ENCODE results near the gene MGMT. TPM values are rescaled to one million over a fixed set of nuclear protein-coding genes. Genes with fewer than 3 reads are reported as not detected.

The MGMT gene
- total and polyA plus RNA-seq, 9 of the 15 experiments (the other 6 are each of a cell fraction or from before 2014, with no cell fraction given) = 0.03 to 0.29 (median 0.11) TPM; not detected in 4

DNA sequence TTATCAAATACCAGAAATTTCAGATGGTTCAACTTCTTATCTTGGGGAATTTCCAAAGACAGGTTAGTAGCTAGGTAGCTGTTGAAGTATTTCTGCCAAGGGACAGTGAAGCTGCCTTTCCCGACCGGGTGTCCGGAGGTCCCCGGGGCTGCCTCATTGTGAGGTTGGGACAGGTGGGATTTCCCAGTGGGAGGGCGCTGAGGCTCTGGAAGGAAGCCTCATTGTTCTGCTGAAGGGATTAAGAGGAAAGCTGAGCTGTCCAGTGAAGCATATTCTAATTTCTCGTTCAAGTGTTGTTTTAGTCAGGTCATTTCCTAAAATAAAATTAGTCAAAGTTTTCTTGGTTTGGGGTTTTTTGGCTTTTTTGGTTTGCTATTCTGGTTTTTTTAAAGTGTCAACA is 244.2 kb downstream of the MGMT start:
- intact Hi-C loops (cut with micrococcal nuclease) (no loop called here), in situ Hi-C loops (cut with MboI) (no loop called here)
- Histone ChIP-seq H2AFZ (ENCODE audit: low read depth, low read length) (no peak overlapping the region), H4K20me1 (replicated peaks; ENCODE audit: control insufficient read depth, insufficient read depth, low read length) (no peaks in the 10 kb centered on the region), H3K9me1 (ENCODE audit: control insufficient read depth, insufficient read depth, low read length) (no peaks in the 10 kb centered on the region), H3K9ac (ENCODE audit: insufficient read depth in 1 of 2, low read depth in 2 of 2, low read length in 2 of 2) (no peak overlapping the region), H3K9me3 (replicated peaks; ENCODE audit: control insufficient read depth, insufficient read depth, low read depth, low read length) (no peaks in the 10 kb centered on the region), H3K4me1 (replicated peaks in 1 of 2; ENCODE audit: control insufficient read depth in 2 of 2, insufficient read depth in 2 of 2, low read length in 2 of 2) (no peaks in the 10 kb centered on the region), H3K27me3 (ENCODE audit: control insufficient read depth in 2 of 2, insufficient read depth in 2 of 2, low read length in 2 of 2) (peaks cover 0 to 31% of the 10 kb centered on the region in 2 experiments; a peak in 4 of 5 replicates), H3K27ac (ENCODE audit: extremely low read depth, low read depth, low read length) (no peak overlapping the region), H3K4me3 (no peak overlapping the region), H3K36me3 (ENCODE audit: control insufficient read depth, insufficient read depth, low read length) (no peaks in the 10 kb centered on the region), H3K79me2 (ENCODE audit: control insufficient read depth, insufficient read depth, low read length) (no peaks in the 10 kb centered on the region), H3K4me2 (ENCODE audit: insufficient read depth, low read length) (no peak overlapping the region)
- 0% methylated on average over 5 of the region's 6 CpGs for WGBS (ENCODE audit: insufficient coverage, low coverage, missing lambda C conversion rate)
- POLR2A ChIA-PET = no interaction called here
- FAIRE-seq (no peak), DNase-seq (ENCODE audit: extremely low read depth in 1 of 4, low spot score in 3 of 4) (no peak), ATAC-seq (no peak)
- CTCF ChIA-PET (ENCODE audit: low intra/inter-chr PET ratio) = no interaction called here
- no TSS peak for BruUV-seq (replicated peaks)
- TF ChIP-seq NEUROD1 (IDR thresholded peaks at IDR 0.05; ENCODE audit: borderline replicate concordance, low read depth, low read length, partially characterized antibody) = no peak

- H3K79me2 ChIP-seq (ENCODE audit: control insufficient read depth, insufficient read depth, low read length) = no peaks in the 10 kb centered on the region
- H2AFZ ChIP-seq (ENCODE audit: low read depth, low read length) = no peak overlapping the region
- in situ Hi-C loops (cut with MboI) (no loop called here), intact Hi-C loops (cut with micrococcal nuclease) (no loop called here)
- 2% methylated on average over 6 of the region's 8 CpGs for WGBS (ENCODE audit: insufficient coverage, low coverage, missing lambda C conversion rate)
- ATAC-seq (no peak), DNase-seq (ENCODE audit: extremely low read depth in 1 of 4, low spot score in 3 of 4) (no peak), FAIRE-seq (no peak)
- BruUV-seq (replicated peaks) = no TSS peak
- H3K4me2 ChIP-seq (ENCODE audit: insufficient read depth, low read length) = no peak overlapping the region
- no peaks in the 10 kb centered on the region for H3K4me1 ChIP-seq (replicated peaks in 1 of 2; ENCODE audit: control insufficient read depth in 2 of 2, insufficient read depth in 2 of 2, low read length in 2 of 2)
- ChIA-PET POLR2A (no interaction called here), CTCF (ENCODE audit: low intra/inter-chr PET ratio) (no interaction called here)
- no peaks in the 10 kb centered on the region for H3K36me3 ChIP-seq (ENCODE audit: control insufficient read depth, insufficient read depth, low read length)
- no peak overlapping the region for H3K9ac ChIP-seq (ENCODE audit: insufficient read depth in 1 of 2, low read depth in 2 of 2, low read length in 2 of 2)
- H3K27me3 ChIP-seq (ENCODE audit: control insufficient read depth in 2 of 2, insufficient read depth in 2 of 2, low read length in 2 of 2) = peaks cover 0 to 27% of the 10 kb centered on the region in 2 experiments; a peak in 4 of 5 replicates
- no peak overlapping the region for H3K4me3 ChIP-seq
- H3K9me1 ChIP-seq (ENCODE audit: control insufficient read depth, insufficient read depth, low read length) = no peaks in the 10 kb centered on the region
- no peak overlapping the region for H3K27ac ChIP-seq (ENCODE audit: extremely low read depth, low read depth, low read length)
- H3K9me3 ChIP-seq (replicated peaks; ENCODE audit: control insufficient read depth, insufficient read depth, low read depth, low read length) = no peaks in the 10 kb centered on the region
- H4K20me1 ChIP-seq (replicated peaks; ENCODE audit: control insufficient read depth, insufficient read depth, low read length) = no peaks in the 10 kb centered on the region
- TF ChIP-seq ZNF282 (CRISPR knock-in tag; IDR thresholded peaks at IDR 0.05) (no peak), ARID3A (IDR thresholded peaks at IDR 0.05; ENCODE audit: borderline replicate concordance, low read depth, low read length) (no peak), YBX1 (IDR thresholded peaks at IDR 0.05) (no peak), ZFP1 (CRISPR knock-in tag; IDR thresholded peaks at IDR 0.05) (no peak), ZNF316 (IDR thresholded peaks at IDR 0.05) (no peak), GATAD2A (IDR thresholded peaks at IDR 0.05) (no peak), MEF2A (IDR thresholded peaks at IDR 0.05; ENCODE audit: control insufficient read depth, low read depth, low read length) (no peak)
- TF ChIP-seq, protein P1, sequence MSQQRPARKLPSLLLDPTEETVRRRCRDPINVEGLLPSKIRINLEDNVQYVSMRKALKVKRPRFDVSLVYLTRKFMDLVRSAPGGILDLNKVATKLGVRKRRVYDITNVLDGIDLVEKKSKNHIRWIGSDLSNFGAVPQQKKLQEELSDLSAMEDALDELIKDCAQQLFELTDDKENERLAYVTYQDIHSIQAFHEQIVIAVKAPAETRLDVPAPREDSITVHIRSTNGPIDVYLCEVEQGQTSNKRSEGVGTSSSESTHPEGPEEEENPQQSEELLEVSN (IDR thresholded peaks at IDR 0.05; ENCODE audit: borderline replicate concordance in 1 of 2, extremely low read depth in 1 of 2, insufficient read depth in 1 of 2, insufficient read length in 1 of 2, low read depth in 1 of 2, low read length in 1 of 2, poor library complexity in 1 of 2, severe bottlenecking in 1 of 2) = no peak
- TF ChIP-seq, protein P2, sequence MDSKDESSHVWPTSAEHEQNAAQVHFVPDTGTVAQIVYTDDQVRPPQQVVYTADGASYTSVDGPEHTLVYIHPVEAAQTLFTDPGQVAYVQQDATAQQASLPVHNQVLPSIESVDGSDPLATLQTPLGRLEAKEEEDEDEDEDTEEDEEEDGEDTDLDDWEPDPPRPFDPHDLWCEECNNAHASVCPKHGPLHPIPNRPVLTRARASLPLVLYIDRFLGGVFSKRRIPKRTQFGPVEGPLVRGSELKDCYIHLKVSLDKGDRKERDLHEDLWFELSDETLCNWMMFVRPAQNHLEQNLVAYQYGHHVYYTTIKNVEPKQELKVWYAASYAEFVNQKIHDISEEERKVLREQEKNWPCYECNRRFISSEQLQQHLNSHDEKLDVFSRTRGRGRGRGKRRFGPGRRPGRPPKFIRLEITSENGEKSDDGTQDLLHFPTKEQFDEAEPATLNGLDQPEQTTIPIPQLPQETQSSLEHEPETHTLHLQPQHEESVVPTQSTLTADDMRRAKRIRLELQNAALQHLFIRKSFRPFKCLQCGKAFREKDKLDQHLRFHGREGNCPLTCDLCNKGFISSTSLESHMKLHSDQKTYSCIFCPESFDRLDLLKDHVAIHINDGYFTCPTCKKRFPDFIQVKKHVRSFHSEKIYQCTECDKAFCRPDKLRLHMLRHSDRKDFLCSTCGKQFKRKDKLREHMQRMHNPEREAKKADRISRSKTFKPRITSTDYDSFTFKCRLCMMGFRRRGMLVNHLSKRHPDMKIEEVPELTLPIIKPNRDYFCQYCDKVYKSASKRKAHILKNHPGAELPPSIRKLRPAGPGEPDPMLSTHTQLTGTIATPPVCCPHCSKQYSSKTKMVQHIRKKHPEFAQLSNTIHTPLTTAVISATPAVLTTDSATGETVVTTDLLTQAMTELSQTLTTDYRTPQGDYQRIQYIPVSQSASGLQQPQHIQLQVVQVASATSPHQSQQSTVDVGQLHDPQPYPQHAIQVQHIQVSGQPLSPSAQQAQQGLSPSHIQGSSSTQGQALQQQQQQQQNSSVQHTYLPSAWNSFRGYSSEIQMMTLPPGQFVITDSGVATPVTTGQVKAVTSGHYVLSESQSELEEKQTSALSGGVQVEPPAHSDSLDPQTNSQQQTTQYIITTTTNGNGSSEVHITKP (IDR thresholded peaks at IDR 0.05; ENCODE audit: partially characterized antibody) = no peak
Measured at GRCh38 chr10:129712000-129712399, 245.0 kb downstream of the MGMT start.

Data from K562 (cell line).